K562 (cell line): Measurements from ENCODE around the gene ZFYVE16. TPM values are rescaled to one million over a fixed set of nuclear protein-coding genes. Genes with fewer than 3 reads are reported as not detected.
A peak's percentile ranks its signal among the peaks of the same experiment; 100 is the strongest.
"Not testable (repeated sequence)": the region's sequence is repeated elsewhere in the genome, so short reads cannot be mapped to it uniquely, and the experiment has no call there.

Experiments used
- ATAC-seq: fragments of 200-7000 bp; cut with Tn5 transposase; 3 replicates; pipeline ENCODE4 v1.9.1; 2020; ENCODE audit warnings: moderate library complexity
- BruUV-seq: library from RNA; stranded (reverse); fragments of 400-500 nt; replicated peaks from 2 replicates; lab custom pipeline; 2021; lab: Mats Ljungman, UMichigan
- CTCF ChIA-PET: fragments of 300-600 bp; formaldehyde crosslinking; extraction: SDS; loops from one replicate; lab custom pipeline; 2021; ENCODE audit warnings: low intra/inter-chr PET ratio; lab: Yijun Ruan, JAX
- POLR2A ChIA-PET: fragments of 300-600, 350-650 bp; sonication (Branson Sonifier 250); formaldehyde crosslinking; extraction: SDS; loops from one replicate; lab custom pipeline; 2021; ENCODE audit warnings: antibody characterized with exemption, inconsistent platforms; lab: Yijun Ruan, JAX
- DNase-seq, 4 experiments: peaks; one replicate each; pipeline versions ENCODE4 v3.0.0 to v3.0.0-alpha.2; 2011 to 2018; ENCODE audit warnings: low spot score in 3 of 4, mixed read lengths in 3 of 4; ENCODE audit errors: extremely low read depth in 1 of 4
- FAIRE-seq: peaks from 2 replicates; lab custom pipeline; 2011; peaks lifted over from hg19 to GRCh38; lab: Jason Lieb, UNC
- H2AFZ ChIP-seq: 2 replicates; pipeline ENCODE4 v1.6.0; 2011; ENCODE audit warnings: low read depth, low read length, control low read depth, inconsistent platforms
- H3K27ac ChIP-seq: fragments of 200-600 bp; 3 replicates; pipeline ENCODE4 v1.8.0; 2011; ENCODE audit warnings: low read depth, mild to moderate bottlenecking, control low read depth, inconsistent platforms, low read length, moderate library complexity, mixed read lengths; ENCODE audit errors: extremely low read depth
- H3K27me3 ChIP-seq, 2 experiments: fragments of 300-600 bp in 1 of 2; 2 replicates in 1 of 2; 3 replicates in 1 of 2; pipeline versions ENCODE4 v1.6.0 to v1.8.0; 2011; ENCODE audit warnings: inconsistent platforms in 2 of 2, low read length in 2 of 2, mild to moderate bottlenecking in 1 of 2, mixed read lengths in 1 of 2, moderate library complexity in 1 of 2; ENCODE audit not compliant: control insufficient read depth in 2 of 2, insufficient read depth in 2 of 2
- H3K36me3 ChIP-seq: fragments of 300-600 bp; 3 replicates; pipeline ENCODE4 v1.8.0; 2011; ENCODE audit warnings: mild to moderate bottlenecking, low read length, inconsistent platforms; ENCODE audit not compliant: control insufficient read depth, insufficient read depth
- H3K4me1 ChIP-seq, 2 experiments: fragments of 200-600 bp in 1 of 2; replicated peaks in 1 of 2; 2 replicates in 1 of 2; 3 replicates in 1 of 2; pipeline versions ENCODE4 v1.5.1 to v1.8.0; 2011; ENCODE audit warnings: inconsistent platforms in 2 of 2, low read length in 2 of 2, mild to moderate bottlenecking in 1 of 2, mixed read lengths in 1 of 2, moderate library complexity in 1 of 2; ENCODE audit not compliant: control insufficient read depth in 2 of 2, insufficient read depth in 2 of 2
- H3K4me2 ChIP-seq: 2 replicates; pipeline ENCODE4 v1.6.1; 2011; ENCODE audit warnings: low read length, control low read depth, inconsistent platforms, mixed read lengths; ENCODE audit not compliant: insufficient read depth
- H3K4me3 ChIP-seq: fragments of 200-600 bp; sonication (generic), shearing (Covaris generic); 2 replicates; pipeline ENCODE4 v1.5.1; 2016; ENCODE audit warnings: control low read depth, inconsistent platforms
- H3K79me2 ChIP-seq: fragments of 200-600 bp; 3 replicates; pipeline ENCODE4 v1.8.0; 2011; ENCODE audit warnings: low read length, inconsistent platforms; ENCODE audit not compliant: control insufficient read depth, insufficient read depth
- H3K9ac ChIP-seq, 2 experiments: 2 replicates each; pipeline versions ENCODE4 v1.6.0 to v1.6.1; 2011; ENCODE audit warnings: low read depth in 2 of 2, low read length in 2 of 2, control low read depth in 1 of 2, inconsistent platforms in 1 of 2, mild to moderate bottlenecking in 1 of 2, mixed read lengths in 1 of 2; ENCODE audit not compliant: insufficient read depth in 1 of 2
- H3K9me1 ChIP-seq: one replicate; pipeline ENCODE4 v1.6.0; 2011; ENCODE audit warnings: inconsistent platforms, mild to moderate bottlenecking, low read length, moderate library complexity; ENCODE audit not compliant: control insufficient read depth, insufficient read depth
- H3K9me3 ChIP-seq: replicated peaks from 2 replicates; pipeline ENCODE4 v1.5.1; 2011; ENCODE audit warnings: low read depth, low read length, inconsistent platforms; ENCODE audit not compliant: control insufficient read depth, insufficient read depth
- H4K20me1 ChIP-seq: replicated peaks from 2 replicates; pipeline ENCODE4 v1.6.1; 2011; ENCODE audit warnings: low read length, inconsistent platforms, mixed read lengths; ENCODE audit not compliant: control insufficient read depth, insufficient read depth
- CC2D1A ChIP-seq: fragments of 450-650 bp; IDR thresholded peaks from 2 replicates; pipeline ENCODE4 v1.6.1; 2017; ENCODE audit warnings: mild to moderate bottlenecking
- FOSL1 ChIP-seq: fragments of 200-800 bp; sonication (Bioruptor generic); conservative IDR thresholded peaks from 2 replicates; pipeline ENCODE4 v1.6.1; 2016; ENCODE audit warnings: missing genetic modification characterization, missing compliant biosample characterization
- PTTG1 ChIP-seq: fragments of 450-650 bp; IDR thresholded peaks from 2 replicates; pipeline ENCODE4 v1.6.1; 2016; ENCODE audit warnings: low read depth, mild to moderate bottlenecking, missing genetic modification characterization, missing compliant biosample characterization
- ZNF121 ChIP-seq: sonication (generic); formaldehyde crosslinking; conservative IDR thresholded peaks from 2 replicates; pipeline ENCODE4 v1.8.0; 2022; ENCODE audit warnings: missing genetic modification reagents
- ZNF175 ChIP-seq: fragments of 200-800 bp; sonication (Bioruptor generic); IDR thresholded peaks from 2 replicates; pipeline ENCODE4 v1.6.1; 2016; ENCODE audit warnings: low read depth, mild to moderate bottlenecking, missing genetic modification characterization, missing compliant biosample characterization
- ZNF785 ChIP-seq: fragments of 250-450 bp; sonication (Bioruptor Pico); IDR thresholded peaks from 2 replicates; pipeline ENCODE4 v1.4.0; 2020; ENCODE audit warnings: mild to moderate bottlenecking
- WGBS: fragments of 100-300 bp; shearing (Covaris generic); methylation state at CpG from one replicate; pipeline ENCODE4 v1.1.6; 2016; ENCODE audit warnings: low coverage, mixed read lengths; ENCODE audit not compliant: insufficient coverage; ENCODE audit errors: missing lambda C conversion rate; 5-methylcytosine and 5-hydroxymethylcytosine counted together
- in situ Hi-C: fragments of 300-500 bp; cut with MboI; formaldehyde crosslinking; loops from 4 replicates; pipeline ENCODE4 v1.15.0; 2018; ENCODE audit warnings: inconsistent platforms, mixed read lengths
- intact Hi-C: fragments of 100-400 bp; cut with micrococcal nuclease; formaldehyde crosslinking; loops from 2 replicates; pipeline ENCODE4 v1.14.2; 2022
- polyA plus RNA-seq, 8 experiments: library from polyadenylated mRNA; depleted of rRNA in 4 of 8; stranded (reverse) in 5 of 8; unstranded in 3 of 8; fragments of >200 nt; fragmentation: Nextera tagmentation in 2 of 8; fragmentation: Illumina TruSeq in 1 of 8; extraction: Ambion mirVana in 2 of 8; extraction: Trizol in 1 of 8; gene quantifications; 2 replicates each; pipeline versions ENCODE4 v1.2.1 to v1.2.3, GENCODE V29; 2011 to 2014; ENCODE audit warnings: inconsistent platforms in 1 of 8, missing spikeins in 1 of 8
- total RNA-seq, 7 experiments: library from RNA; depleted of rRNA in 6 of 7; stranded (reverse); fragments of >200 nt in 6 of 7; fragmentation: Illumina TruSeq in 2 of 7; extraction: Trizol in 2 of 7; gene quantifications; 2 replicates each; pipeline versions ENCODE4 v1.2.1 to v1.2.3, GENCODE V29; 2011 to 2021; ENCODE audit warnings: low replicate concordance in 1 of 7

Gene ZFYVE16
- total and polyA plus RNA-seq, 9 of the 15 experiments (the other 6 are each of a cell fraction or from before 2014, with no cell fraction given), result 6.0 to 18.9 (median 12.5) TPM

DNA sequence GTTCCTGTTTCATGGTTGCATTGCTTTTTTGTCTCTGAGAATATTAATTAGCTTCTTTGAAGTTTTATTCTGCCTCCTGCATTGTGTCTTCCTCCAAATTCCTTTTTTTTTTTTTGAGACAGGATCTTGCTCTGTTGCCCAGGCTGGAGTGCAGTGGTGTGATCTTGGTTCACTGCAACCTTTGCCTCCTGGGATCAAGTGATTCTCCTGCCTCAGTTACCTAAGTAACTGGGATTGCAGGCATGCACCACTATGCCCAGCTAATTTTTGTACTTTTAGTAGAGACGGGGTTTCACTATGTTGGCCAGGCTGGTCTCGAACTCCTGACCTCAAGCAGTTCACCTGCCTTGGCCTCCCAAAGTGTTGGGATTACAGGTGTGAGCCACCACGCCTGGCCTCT is 16.5 kb downstream of the ZFYVE16 start:
- H3K4me1 ChIP-seq, CTCF ChIA-PET, H3K27ac ChIP-seq, ATAC-seq, H3K9me3 ChIP-seq, H4K20me1 ChIP-seq, H3K79me2 ChIP-seq, H3K9me1 ChIP-seq, intact Hi-C loops, H2AFZ ChIP-seq, H3K4me2 ChIP-seq, H3K9ac ChIP-seq, H3K36me3 ChIP-seq, DNase-seq, BruUV-seq, H3K4me3 ChIP-seq, FAIRE-seq, H3K27me3 ChIP-seq: not testable (repeated sequence)
- WGBS, result 76% methylated on average over 3 of the region's 3 CpGs
- 0 out of 2 replicates have a peak, but pooled peaks have one; percentile 24 for TF ChIP-seq ZNF121 (CRISPR knock-in tag)
- in situ Hi-C loops, result loop anchor here (25.0 kb wide), 1 partner anchor 1912 kb away; no protein-coding TSS in a partner anchor
- POLR2A ChIA-PET, result interaction anchor here (0.7 kb wide), 1 partner anchor 19 kb away, joined by 4 read pairs; no protein-coding TSS in a partner anchor

GRCh38 chr5:80435476-80435875 is 27.6 kb downstream of the ZFYVE16 start:
- intact Hi-C loops, result no loop called here
- H4K20me1 ChIP-seq, result no peaks in the 10 kb centered on the region
- WGBS, result 87% methylated on average over 6 of the region's 8 CpGs
- ChIA-PET CTCF (no interaction called here), POLR2A (no interaction called here)
- peaks cover 20% of the 10 kb centered on the region; the same call in 1 of the 3 replicates for H3K36me3 ChIP-seq
- H3K4me3 ChIP-seq, result no peak overlapping the region
- no peak overlapping the region for H3K4me2 ChIP-seq
- no peaks in the 10 kb centered on the region for H3K9me3 ChIP-seq
- no peak for ATAC-seq
- in situ Hi-C loops, result no loop called here
- no peak for TF ChIP-seq FOSL1 (tag)
- no peak for TF ChIP-seq CC2D1A
- no peak for TF ChIP-seq PTTG1 (tag)
- TF ChIP-seq ZNF785 (CRISPR knock-in tag), result no peak
- TF ChIP-seq ZNF175 (CRISPR knock-in tag), result no peak
- no peaks in the 10 kb centered on the region for H3K9me1 ChIP-seq
- H3K79me2 ChIP-seq, result no peaks in the 10 kb centered on the region
- H3K27me3 ChIP-seq, result no peaks in the 10 kb centered on the region
- no peak overlapping the region for H2AFZ ChIP-seq
- H3K27ac ChIP-seq, result no peak overlapping the region
- no peak for FAIRE-seq
- BruUV-seq, result no TSS peak
- no peaks in the 10 kb centered on the region for H3K4me1 ChIP-seq
- H3K9ac ChIP-seq, result no peak overlapping the region
- DNase-seq, result no peak
